RWPE2 (cell line): Measurements from ENCODE around the gene SLX4.

ENCODE experiments used
- ATAC-seq: fragments of 200-7000 bp; cut with Tn5 transposase; 3 replicates; pipeline ENCODE4 v1.9.1; 2021; ENCODE audit warnings: low read depth
- DNase-seq: peaks from one replicate; pipeline ENCODE4 v3.0.0-alpha.2; 2020; ENCODE audit warnings: low spot score
- H3K27ac ChIP-seq: fragments of 450-650 bp; 2 replicates; pipeline ENCODE4 v1.5.1; 2017; ENCODE audit warnings: mild to moderate bottlenecking; ENCODE audit not compliant: poor library complexity, severe bottlenecking
- H3K27me3 ChIP-seq: fragments of 250-450 bp; sonication (Bioruptor Pico); 2 replicates; pipeline ENCODE4 v1.5.1; 2021; ENCODE audit warnings: mild to moderate bottlenecking, moderate library complexity; ENCODE audit not compliant: insufficient read depth, poor library complexity, severe bottlenecking
- H3K36me3 ChIP-seq: fragments of 250-450 bp; sonication (Bioruptor Pico); 2 replicates; pipeline ENCODE4 v1.5.1; 2020; ENCODE audit warnings: low read depth, mild to moderate bottlenecking, moderate library complexity
- H3K4me1 ChIP-seq: fragments of 250-450 bp; sonication (Bioruptor Pico); 2 replicates; pipeline ENCODE4 v1.5.1; 2021; ENCODE audit warnings: mild to moderate bottlenecking, moderate library complexity; ENCODE audit not compliant: insufficient read depth, poor library complexity, severe bottlenecking
- H3K4me3 ChIP-seq: fragments of 250-450 bp; sonication (Bioruptor Pico); 2 replicates; pipeline ENCODE4 v1.5.1; 2021; ENCODE audit warnings: mild to moderate bottlenecking, moderate library complexity; ENCODE audit not compliant: severe bottlenecking
- H3K9me3 ChIP-seq: fragments of 250-450 bp; sonication (Bioruptor Pico); 2 replicates; pipeline ENCODE4 v1.5.1; 2021; ENCODE audit warnings: mild to moderate bottlenecking, moderate library complexity; ENCODE audit not compliant: severe bottlenecking
- CTCF ChIP-seq: fragments of 450-650 bp; IDR thresholded peaks from one replicate; pipeline ENCODE4 v1.5.1; 2017; ENCODE audit warnings: mild to moderate bottlenecking, moderate library complexity; ENCODE audit not compliant: poor library complexity, severe bottlenecking

Gene SLX4

GRCh38 chr16:3601614-3602319 lies 9.6 kb downstream of the SLX4 start:
- DNase-seq, result no peak
- H3K4me3 ChIP-seq, result no peak overlapping the region
- H3K27me3 ChIP-seq, result no peaks in the 10 kb centered on the region
- H3K36me3 ChIP-seq, result peaks cover 29% of the 10 kb centered on the region
- no peak for TF ChIP-seq CTCF
- no peak overlapping the region for H3K27ac ChIP-seq
- H3K4me1 ChIP-seq, result no peaks in the 10 kb centered on the region
- ATAC-seq, result no peak
- no peaks in the 10 kb centered on the region for H3K9me3 ChIP-seq

- Histone ChIP-seq H3K9me3 (no peaks in the 10 kb centered on the region), H3K4me3 (no peak overlapping the region), H3K27me3 (no peaks in the 10 kb centered on the region), H3K36me3 (peaks cover 23% of the 10 kb centered on the region), H3K4me1 (no peaks in the 10 kb centered on the region), H3K27ac (no peak overlapping the region)
- DNase-seq (no peak), ATAC-seq (no peak)
- TF ChIP-seq CTCF, result no peak
These were observed 11.5 kb downstream of the SLX4 start for GRCh38 chr16:3599922-3600321.

- Histone ChIP-seq H3K4me1 (no peaks in the 10 kb centered on the region), H3K36me3 (peaks cover 20% of the 10 kb centered on the region), H3K9me3 (no peaks in the 10 kb centered on the region), H3K27ac (no peak overlapping the region), H3K27me3 (no peaks in the 10 kb centered on the region), H3K4me3 (no peak overlapping the region)
- DNase-seq, result no peak
- no peak for TF ChIP-seq CTCF
- no peak for ATAC-seq
These were observed 12.3 kb downstream of the SLX4 start for GRCh38 chr16:3599121-3599520.

GRCh38 chr16:3598236-3598635 lies 13.2 kb downstream of the SLX4 start:
- Histone ChIP-seq H3K27ac (no peak overlapping the region), H3K4me3 (no peak overlapping the region), H3K4me1 (no peaks in the 10 kb centered on the region), H3K27me3 (no peaks in the 10 kb centered on the region), H3K9me3 (no peaks in the 10 kb centered on the region), H3K36me3 (peaks cover 11% of the 10 kb centered on the region)
- DNase-seq (no peak), ATAC-seq (no peak)
- TF ChIP-seq CTCF, result no peak

GRCh38 chr16:3597676-3598075 lies 13.7 kb downstream of the SLX4 start:
- peaks cover 8% of the 10 kb centered on the region; the same call in 1 of the 2 replicates for H3K36me3 ChIP-seq
- H3K27me3 ChIP-seq, result no peaks in the 10 kb centered on the region
- TF ChIP-seq CTCF, result no peak
- DNase-seq, result no peak
- no peaks in the 10 kb centered on the region for H3K9me3 ChIP-seq
- H3K4me3 ChIP-seq, result no peak overlapping the region
- H3K4me1 ChIP-seq, result no peaks in the 10 kb centered on the region
- H3K27ac ChIP-seq, result no peak overlapping the region
- no peak for ATAC-seq
